Natural killer cell (primary cell): ENCODE data around the gene FAM53B. TPM values are rescaled to one million over a fixed set of nuclear protein-coding genes. Genes with fewer than 3 reads are reported as not detected.

Experiments used
- ATAC-seq, 3 donors: fragments of 150-1000 bp in 2 of 3; fragments of 200-7000 bp in 1 of 3; cut with Tn5 transposase; 1 replicate in 1 of 3; 2 replicates in 2 of 3; pipeline ENCODE4 v1.10.0; 2021; ENCODE audit warnings: mild to moderate bottlenecking in 2 of 3, moderate library complexity in 2 of 3
- DNase-seq, 2 donors: peaks; one replicate each; pipeline versions ENCODE4 v3.0.0 to v3.0.0-alpha.2; 2013 to 2021; ENCODE audit warnings: mixed read lengths in 1 of 2
- H3K27ac ChIP-seq: one replicate; pipeline ENCODE4 v1.5.1; 2013; ENCODE audit warnings: mild to moderate bottlenecking, low read length
- H3K27me3 ChIP-seq: one replicate; pipeline ENCODE4 v1.6.1; 2013; ENCODE audit warnings: low read length; ENCODE audit not compliant: control insufficient read depth, insufficient read depth
- H3K36me3 ChIP-seq: one replicate; pipeline ENCODE4 v1.6.1; 2013; ENCODE audit warnings: low read length; ENCODE audit not compliant: control insufficient read depth, insufficient read depth
- H3K4me1 ChIP-seq: one replicate; pipeline ENCODE4 v1.6.1; 2013; ENCODE audit warnings: low read length; ENCODE audit not compliant: control insufficient read depth, insufficient read depth
- H3K4me3 ChIP-seq: one replicate; pipeline ENCODE4 v1.5.1; 2013; ENCODE audit warnings: low read length
- H3K9me3 ChIP-seq: one replicate; pipeline ENCODE4 v1.6.1; 2013; ENCODE audit warnings: low read length; ENCODE audit not compliant: control insufficient read depth, insufficient read depth
- H3K27ac Mint-ChIP-seq, 2 donors: one replicate each; pipeline ENCODE4 v1.8.0; 2022; ENCODE audit warnings: mild to moderate bottlenecking in 2 of 2, mixed read lengths in 2 of 2, moderate library complexity in 1 of 2
- H3K27me3 Mint-ChIP-seq, 2 donors: one replicate each; pipeline ENCODE4 v1.8.0; 2022; ENCODE audit warnings: low read depth in 2 of 2, mixed read lengths in 2 of 2
- H3K36me3 Mint-ChIP-seq: one replicate; pipeline ENCODE4 v1.8.0; 2022; ENCODE audit warnings: mixed read lengths
- H3K4me1 Mint-ChIP-seq, 2 donors: one replicate each; pipeline ENCODE4 v1.8.0; 2022; ENCODE audit warnings: mixed read lengths in 2 of 2
- H3K4me3 Mint-ChIP-seq: one replicate; pipeline ENCODE4 v1.8.0; 2022; ENCODE audit warnings: mild to moderate bottlenecking, moderate library complexity, mixed read lengths
- H3K9me3 Mint-ChIP-seq, 2 donors: one replicate each; pipeline ENCODE4 v1.8.0; 2022; ENCODE audit warnings: mixed read lengths in 2 of 2
- WGBS: methylation state at CpG from one replicate; pipeline ENCODE4 v1.1.7; 2013; ENCODE audit warnings: missing lambda C conversion rate; ENCODE audit not compliant: insufficient coverage; 5-methylcytosine and 5-hydroxymethylcytosine counted together
- intact Hi-C: fragments of 100-400 bp; cut with micrococcal nuclease; formaldehyde crosslinking; loops from one replicate; pipeline ENCODE4 v1.14.2; 2022
- total RNA-seq, 4 donors: library from RNA; stranded (reverse); fragments of 120-200 nt in 1 of 4; gene quantifications; one replicate each; pipeline versions ENCODE4 v1.2.3 to v1.2.4, GENCODE V29; 2013 to 2022
- TF ChIP-seq, protein P1 (sequence below): fragments of 200-600 bp; IDR thresholded peaks from one replicate; pipeline ENCODE4 v1.8.0; 2022; ENCODE audit warnings: antibody characterized with exemption

Gene FAM53B
- total RNA-seq, 3 donors from 2014 or later (not counting 1 experiment from before 2014, with no cell fraction given): 77.4 to 172 (median 121) TPM

DNA sequence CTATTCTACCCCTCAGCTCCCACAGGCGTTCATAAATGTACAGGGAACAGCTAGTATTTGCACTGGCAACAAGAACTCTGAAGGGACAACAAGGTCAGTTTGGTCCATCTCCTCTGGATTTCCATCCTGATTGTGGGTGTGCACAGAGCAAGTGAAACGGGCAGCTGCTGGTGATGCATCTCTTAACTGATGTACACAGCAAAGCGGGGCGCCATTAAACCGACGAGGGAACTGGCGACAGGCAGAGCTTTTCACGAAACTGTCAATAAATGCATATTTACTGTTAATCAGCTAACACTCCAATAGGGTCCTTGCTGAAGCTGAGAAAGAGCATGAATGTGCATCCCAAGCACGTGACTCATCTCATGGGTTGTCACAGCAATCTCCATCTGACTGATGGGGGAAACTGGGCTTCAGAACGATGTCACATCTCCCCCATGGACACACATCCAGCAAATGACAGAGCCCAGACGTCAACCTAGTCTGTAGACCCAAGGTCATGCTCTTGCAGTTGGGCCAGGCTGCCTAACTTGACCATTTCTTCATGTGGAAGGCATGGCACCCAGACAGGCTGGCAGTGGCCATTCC lies 54.2 kb downstream of the FAM53B start:
- intact Hi-C loops: loop anchor here (1.0 to 5.0 kb wide), 5 partner anchors 13 to 158 kb away; no protein-coding TSS in a partner anchor
- Mint-ChIP-seq H3K4me1 (peaks cover 76 to 83% of the 10 kb centered on the region in 2 donors), H3K36me3 (peaks cover 4% of the 10 kb centered on the region), H3K9me3 (no peaks in the 10 kb centered on the region), H3K4me3 (peak overlapping the region; percentile 6), H3K27ac (peak overlapping the region; percentile 91 to 98), H3K27me3 (no peaks in the 10 kb centered on the region)
- DNase-seq (no peak), ATAC-seq (no peak)
- Histone ChIP-seq H3K27ac (peak overlapping the region; percentile 67), H3K27me3 (no peaks in the 10 kb centered on the region), H3K4me3 (no peak overlapping the region), H3K9me3 (no peaks in the 10 kb centered on the region), H3K4me1 (peaks cover 97% of the 10 kb centered on the region), H3K36me3 (peaks cover 25% of the 10 kb centered on the region)
- TF ChIP-seq, protein P1, sequence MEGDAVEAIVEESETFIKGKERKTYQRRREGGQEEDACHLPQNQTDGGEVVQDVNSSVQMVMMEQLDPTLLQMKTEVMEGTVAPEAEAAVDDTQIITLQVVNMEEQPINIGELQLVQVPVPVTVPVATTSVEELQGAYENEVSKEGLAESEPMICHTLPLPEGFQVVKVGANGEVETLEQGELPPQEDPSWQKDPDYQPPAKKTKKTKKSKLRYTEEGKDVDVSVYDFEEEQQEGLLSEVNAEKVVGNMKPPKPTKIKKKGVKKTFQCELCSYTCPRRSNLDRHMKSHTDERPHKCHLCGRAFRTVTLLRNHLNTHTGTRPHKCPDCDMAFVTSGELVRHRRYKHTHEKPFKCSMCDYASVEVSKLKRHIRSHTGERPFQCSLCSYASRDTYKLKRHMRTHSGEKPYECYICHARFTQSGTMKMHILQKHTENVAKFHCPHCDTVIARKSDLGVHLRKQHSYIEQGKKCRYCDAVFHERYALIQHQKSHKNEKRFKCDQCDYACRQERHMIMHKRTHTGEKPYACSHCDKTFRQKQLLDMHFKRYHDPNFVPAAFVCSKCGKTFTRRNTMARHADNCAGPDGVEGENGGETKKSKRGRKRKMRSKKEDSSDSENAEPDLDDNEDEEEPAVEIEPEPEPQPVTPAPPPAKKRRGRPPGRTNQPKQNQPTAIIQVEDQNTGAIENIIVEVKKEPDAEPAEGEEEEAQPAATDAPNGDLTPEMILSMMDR: no peak
- 85% methylated on average over 11 of the region's 11 CpGs for WGBS

DNA sequence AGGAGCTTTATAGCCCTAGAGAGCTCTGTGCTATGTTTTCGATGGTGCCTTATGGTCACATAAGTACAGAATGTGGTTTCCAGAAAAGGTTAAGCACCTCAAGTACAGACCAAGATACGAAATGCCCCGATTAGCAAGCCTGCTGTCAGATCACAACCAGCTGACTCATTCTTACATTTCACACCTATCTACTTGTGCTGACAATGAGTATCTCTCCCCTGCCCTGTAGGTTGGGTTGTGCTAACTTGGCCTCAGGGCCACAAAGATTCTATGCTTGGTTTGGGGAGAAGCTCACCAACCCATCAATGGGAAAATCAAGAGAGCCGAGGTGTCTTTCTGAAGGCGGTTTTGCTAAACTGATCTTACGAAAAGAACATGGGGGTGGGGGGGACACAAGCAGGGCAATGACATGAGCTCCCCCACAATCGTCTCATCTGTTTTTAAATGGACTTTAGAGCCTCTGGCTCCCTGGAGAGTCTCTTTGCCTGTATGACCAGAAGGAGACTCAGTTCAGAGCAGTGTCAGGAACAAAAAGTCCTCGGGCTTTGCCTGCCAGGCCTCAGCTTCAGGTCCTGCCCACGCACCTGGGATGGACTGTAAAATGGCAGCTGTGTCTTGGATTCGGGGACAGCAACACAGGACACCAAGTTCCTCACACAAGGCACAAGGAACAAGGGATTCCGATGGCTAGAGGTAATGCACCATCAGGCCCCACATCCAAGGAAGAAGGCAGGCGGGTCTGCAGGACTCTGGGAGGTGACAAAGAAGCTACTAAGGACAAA lies 55.1 kb downstream of the FAM53B start:
- TF ChIP-seq, protein P1: no peak
- Mint-ChIP-seq H3K27ac (peak overlapping the region; percentile 91 to 98), H3K36me3 (no peaks in the 10 kb centered on the region), H3K4me1 (peaks cover 75 to 84% of the 10 kb centered on the region in 2 donors), H3K9me3 (no peaks in the 10 kb centered on the region), H3K27me3 (no peaks in the 10 kb centered on the region), H3K4me3 (peak overlapping the region; percentile 81)
- Histone ChIP-seq H3K36me3 (peaks cover 16% of the 10 kb centered on the region), H3K27me3 (no peaks in the 10 kb centered on the region), H3K9me3 (no peaks in the 10 kb centered on the region), H3K4me1 (peaks cover 94% of the 10 kb centered on the region), H3K27ac (peak overlapping the region; percentile 67), H3K4me3 (no peak overlapping the region)
- ATAC-seq: peak; percentile 83 to 98 (median 95)
- DNase-seq: peak; percentile 67 to 84
- intact Hi-C loops: loop anchor here (1.0 to 5.0 kb wide), 7 partner anchors 14 to 157 kb away; no protein-coding TSS in a partner anchor
- WGBS: 45% methylated on average over 12 of the region's 12 CpGs

DNA sequence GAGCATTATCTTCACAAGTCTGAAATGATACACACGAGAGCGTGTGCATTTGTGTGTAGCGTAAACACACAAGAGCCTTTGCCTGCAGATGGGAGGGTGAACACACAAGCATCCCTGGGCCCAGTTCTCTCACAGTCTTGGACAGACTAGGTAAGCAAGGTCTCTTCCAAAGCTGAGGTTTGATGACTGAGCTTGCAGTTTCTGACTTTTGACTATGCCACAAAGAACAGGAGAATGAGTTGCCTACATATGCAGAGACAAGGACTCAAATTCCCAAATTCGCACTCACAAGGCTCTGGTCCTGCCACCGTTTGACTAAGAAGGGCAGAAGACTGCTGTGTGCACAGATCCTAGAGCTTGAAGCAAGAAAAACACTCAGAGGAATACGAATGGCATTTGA lies 55.8 kb downstream of the FAM53B start:
- Histone ChIP-seq H3K4me1 (peaks cover 94% of the 10 kb centered on the region), H3K27me3 (no peaks in the 10 kb centered on the region), H3K36me3 (peaks cover 10% of the 10 kb centered on the region), H3K9me3 (no peaks in the 10 kb centered on the region), H3K4me3 (no peak overlapping the region), H3K27ac (peak overlapping the region; percentile 67)
- H3K36me3 Mint-ChIP-seq: no peaks in the 10 kb centered on the region
- peak overlapping the region; percentile 81 for H3K4me3 Mint-ChIP-seq
- no peak for DNase-seq
- TF ChIP-seq, protein P1: no peak
- no peaks in the 10 kb centered on the region for H3K9me3 Mint-ChIP-seq
- ATAC-seq: peak; percentile 1 to 13 (median 12)
- WGBS: 68% methylated on average over 6 of the region's 6 CpGs
- peaks cover 76 to 85% of the 10 kb centered on the region in 2 donors for H3K4me1 Mint-ChIP-seq
- intact Hi-C loops: loop anchor here (1.0 to 5.0 kb wide), 5 partner anchors 14 to 156 kb away; no protein-coding TSS in a partner anchor
- H3K27me3 Mint-ChIP-seq: no peaks in the 10 kb centered on the region
- H3K27ac Mint-ChIP-seq: peak overlapping the region; percentile 91 to 98
